Lower lobe of right lung (tissue), 2 donors: Measurements from ENCODE around the gene RGS17. TPM values are rescaled to one million over a fixed set of nuclear protein-coding genes. Genes with fewer than 3 reads are reported as not detected.

ENCODE experiments used
- ATAC-seq, 2 donors: fragments of 200-7000 bp; cut with Tn5 transposase; one replicate each; pipeline ENCODE4 v1.9.1; 2020 to 2022; ENCODE audit warnings: mild to moderate bottlenecking in 2 of 2, moderate library complexity in 2 of 2
- DNase-seq: peaks from one replicate; pipeline ENCODE4 v3.0.0-alpha.2; 2020
- H3K27ac ChIP-seq: fragments of 200-600 bp; one replicate; pipeline ENCODE4 v1.8.0; 2022
- H3K27me3 ChIP-seq: fragments of 200-600 bp; one replicate; pipeline ENCODE4 v1.8.0; 2022; ENCODE audit warnings: low read depth
- H3K36me3 ChIP-seq: fragments of 200-600 bp; one replicate; pipeline ENCODE4 v1.8.0; 2022; ENCODE audit warnings: mild to moderate bottlenecking
- H3K4me1 ChIP-seq: fragments of 200-600 bp; one replicate; pipeline ENCODE4 v1.8.0; 2022
- H3K4me3 ChIP-seq: fragments of 200-600 bp; one replicate; pipeline ENCODE4 v1.8.0; 2022; ENCODE audit warnings: mild to moderate bottlenecking
- H3K9me3 ChIP-seq: fragments of 200-600 bp; one replicate; pipeline ENCODE4 v1.8.0; 2022
- intact Hi-C: fragments of 100-400 bp; cut with DNase I; formaldehyde crosslinking; loops from one replicate; pipeline ENCODE4 v1.11.0; 2022
- total RNA-seq: library from RNA; stranded (reverse); fragmentation: NEBNext Ultra II Directional; extraction: Animal tissue kit (Norgen Biotek cat#: 25700); gene quantifications from one replicate; pipeline ENCODE4 v1.2.1, GENCODE V29; 2021
- TF ChIP-seq, protein P1 (sequence below): fragments of 200-600 bp; IDR thresholded peaks from one replicate; pipeline ENCODE4 v1.8.0; 2022; ENCODE audit warnings: antibody characterized with exemption, mild to moderate bottlenecking
- donor health status: DM: no; HTN: yes; CAD: no; lungs with severe emphysema.

Gene RGS17
- total RNA-seq, 1 donor from 2014 or later, result 0.59 TPM

DNA sequence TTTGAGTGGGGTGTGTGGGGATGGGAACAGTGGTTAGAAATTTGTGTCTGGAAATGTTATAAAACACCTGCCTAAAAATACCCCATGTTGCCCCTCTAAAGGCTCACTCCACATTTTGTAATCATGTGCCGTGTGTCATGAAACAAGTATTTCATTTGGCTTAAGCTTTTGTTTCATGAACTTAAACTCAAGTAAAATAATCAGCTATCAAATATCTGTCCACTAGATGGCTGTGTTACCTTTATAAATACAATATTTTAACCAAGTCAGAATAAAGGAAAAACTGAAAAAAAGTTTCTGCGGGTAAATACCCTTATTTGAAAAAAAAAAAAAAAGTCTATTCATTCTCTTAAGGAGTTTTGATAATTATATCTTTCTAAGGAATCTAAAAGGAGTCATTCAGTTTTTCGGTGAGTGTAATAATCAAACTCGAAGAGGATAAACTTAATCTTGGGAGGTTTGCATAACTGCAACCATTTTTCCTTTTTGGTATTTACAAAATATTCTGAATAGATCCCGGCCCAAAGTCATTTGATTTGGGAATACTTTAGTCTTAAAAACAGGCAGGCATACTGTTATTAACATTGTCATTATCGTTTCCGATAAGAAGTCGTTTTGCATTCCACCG, 98.7 kb downstream of the RGS17 start:
- H3K27ac ChIP-seq, result no peak overlapping the region
- TF ChIP-seq, protein P1, sequence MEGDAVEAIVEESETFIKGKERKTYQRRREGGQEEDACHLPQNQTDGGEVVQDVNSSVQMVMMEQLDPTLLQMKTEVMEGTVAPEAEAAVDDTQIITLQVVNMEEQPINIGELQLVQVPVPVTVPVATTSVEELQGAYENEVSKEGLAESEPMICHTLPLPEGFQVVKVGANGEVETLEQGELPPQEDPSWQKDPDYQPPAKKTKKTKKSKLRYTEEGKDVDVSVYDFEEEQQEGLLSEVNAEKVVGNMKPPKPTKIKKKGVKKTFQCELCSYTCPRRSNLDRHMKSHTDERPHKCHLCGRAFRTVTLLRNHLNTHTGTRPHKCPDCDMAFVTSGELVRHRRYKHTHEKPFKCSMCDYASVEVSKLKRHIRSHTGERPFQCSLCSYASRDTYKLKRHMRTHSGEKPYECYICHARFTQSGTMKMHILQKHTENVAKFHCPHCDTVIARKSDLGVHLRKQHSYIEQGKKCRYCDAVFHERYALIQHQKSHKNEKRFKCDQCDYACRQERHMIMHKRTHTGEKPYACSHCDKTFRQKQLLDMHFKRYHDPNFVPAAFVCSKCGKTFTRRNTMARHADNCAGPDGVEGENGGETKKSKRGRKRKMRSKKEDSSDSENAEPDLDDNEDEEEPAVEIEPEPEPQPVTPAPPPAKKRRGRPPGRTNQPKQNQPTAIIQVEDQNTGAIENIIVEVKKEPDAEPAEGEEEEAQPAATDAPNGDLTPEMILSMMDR, result peak; percentile 41
- peak in 1 of 2 donors; percentile 54 for ATAC-seq

DNA sequence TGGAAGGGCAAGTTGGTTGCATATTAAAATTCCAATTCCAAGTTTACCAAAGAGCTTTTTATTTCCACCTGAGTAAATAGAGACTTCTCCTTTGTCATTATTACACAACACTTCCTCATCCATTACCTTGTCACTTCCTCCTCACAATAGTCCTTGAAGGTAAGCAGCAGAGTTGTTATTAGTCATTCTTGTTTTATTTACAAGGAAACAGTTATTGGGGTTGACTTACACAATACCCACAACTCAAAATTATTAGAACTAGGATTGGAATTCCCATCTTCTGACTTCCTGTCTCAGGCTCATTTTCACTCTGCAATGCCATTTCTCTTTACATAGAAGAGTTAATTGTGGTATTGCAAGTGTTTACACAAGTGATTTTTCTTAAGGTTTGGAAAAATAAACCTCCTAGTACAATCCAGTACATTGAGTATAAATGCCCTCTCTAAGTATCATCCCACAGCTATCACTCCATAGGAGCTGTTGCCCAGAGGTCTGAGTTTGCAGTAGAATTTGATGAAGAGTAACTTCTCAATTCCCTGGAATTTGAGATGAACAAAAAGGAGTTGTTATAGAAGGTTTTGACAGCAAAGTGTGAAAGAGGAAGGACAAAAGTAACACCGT, 99.6 kb downstream of the RGS17 start:
- no peak for DNase-seq
- H3K4me3 ChIP-seq, result no peak overlapping the region
- no peaks in the 10 kb centered on the region for H3K9me3 ChIP-seq
- H3K27me3 ChIP-seq, result no peaks in the 10 kb centered on the region
- H3K27ac ChIP-seq, result no peak overlapping the region
- peak in 1 of 2 donors; percentile 59 for ATAC-seq
- intact Hi-C loops, result no loop called here
- TF ChIP-seq, protein P1, result no peak
- H3K36me3 ChIP-seq, result no peaks in the 10 kb centered on the region
- no peaks in the 10 kb centered on the region for H3K4me1 ChIP-seq

More for the DNA sequence above, 98.7 kb downstream of the RGS17 start:
- Histone ChIP-seq H3K4me3 (no peak overlapping the region), H3K27me3 (no peaks in the 10 kb centered on the region), H3K36me3 (no peaks in the 10 kb centered on the region), H3K4me1 (no peaks in the 10 kb centered on the region), H3K9me3 (no peaks in the 10 kb centered on the region)
- DNase-seq, result no peak
- intact Hi-C loops, result no loop called here

DNA sequence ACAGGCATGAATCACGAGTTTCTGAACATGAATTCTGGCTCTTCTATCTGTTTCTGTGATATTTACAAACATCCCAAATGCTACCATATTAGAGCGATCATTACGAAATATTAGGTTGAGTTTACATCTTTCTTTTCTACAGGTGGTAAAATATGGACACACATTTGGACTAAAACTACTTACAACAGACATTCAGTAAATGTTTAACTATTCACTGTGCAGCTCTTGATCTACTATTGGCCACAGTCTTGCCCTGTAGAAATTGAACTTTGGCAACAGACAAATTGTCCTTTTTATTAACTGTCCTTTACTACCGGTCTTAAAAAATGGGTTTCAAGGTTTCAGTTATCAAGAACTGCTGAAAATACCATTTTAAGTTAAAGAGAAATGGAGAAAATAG, 102.1 kb downstream of the RGS17 start:
- H3K36me3 ChIP-seq, result no peaks in the 10 kb centered on the region
- TF ChIP-seq, protein P1, result no peak
- H3K27ac ChIP-seq, result no peak overlapping the region
- no peaks in the 10 kb centered on the region for H3K4me1 ChIP-seq
- ATAC-seq (no peak), DNase-seq (no peak)
- H3K9me3 ChIP-seq, result no peaks in the 10 kb centered on the region
- H3K4me3 ChIP-seq, result no peak overlapping the region
- H3K27me3 ChIP-seq, result no peaks in the 10 kb centered on the region
- intact Hi-C loops, result loop anchor here (10.0 kb wide), 1 partner anchor 164 kb away; no protein-coding TSS in a partner anchor

DNA sequence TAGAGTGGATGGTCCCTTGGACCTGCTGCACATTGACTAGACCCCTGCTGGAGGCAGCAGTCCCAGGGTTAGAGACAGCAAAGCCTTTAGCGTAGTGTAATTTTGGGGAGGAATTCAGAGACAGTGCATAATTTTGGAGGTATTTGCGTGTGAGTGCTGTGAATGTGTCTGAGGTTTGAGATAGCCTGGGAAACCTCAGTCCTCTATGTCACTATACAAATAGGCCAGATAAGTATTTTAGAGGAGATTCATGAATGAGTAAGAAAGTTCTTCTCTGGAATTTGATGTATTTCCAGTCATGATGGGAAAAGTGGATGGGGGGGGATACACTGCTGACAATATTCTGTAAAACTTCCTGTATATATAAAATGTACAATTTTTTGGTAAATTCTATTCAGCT, 102.8 kb downstream of the RGS17 start:
- Histone ChIP-seq H3K4me1 (no peaks in the 10 kb centered on the region), H3K9me3 (no peaks in the 10 kb centered on the region), H3K36me3 (no peaks in the 10 kb centered on the region), H3K27ac (no peak overlapping the region), H3K27me3 (no peaks in the 10 kb centered on the region), H3K4me3 (no peak overlapping the region)
- no peak for DNase-seq
- intact Hi-C loops, result loop anchor here (10.0 kb wide), 1 partner anchor 163 kb away; no protein-coding TSS in a partner anchor
- TF ChIP-seq, protein P1, result no peak
- ATAC-seq, result no peak

- no peaks in the 10 kb centered on the region for H3K36me3 ChIP-seq
- no peaks in the 10 kb centered on the region for H3K4me1 ChIP-seq
- no peak overlapping the region for H3K4me3 ChIP-seq
- no peaks in the 10 kb centered on the region for H3K27me3 ChIP-seq
- intact Hi-C loops, result loop anchor here (10.0 kb wide), 1 partner anchor 163 kb away; no protein-coding TSS in a partner anchor
- DNase-seq (no peak), ATAC-seq (no peak)
- H3K27ac ChIP-seq, result no peak overlapping the region
- no peaks in the 10 kb centered on the region for H3K9me3 ChIP-seq
- TF ChIP-seq, protein P1, result no peak
Observed at GRCh38 chr6:153027480-153027879, 103.6 kb downstream of the RGS17 start.
